ENCODE measurements around the gene CDK6.

Gene CDK6

GRCh38 chr7:92563345-92563744, 273.0 kb downstream of the CDK6 start:
- no peak for DNase-seq

GRCh38 chr7:92560602-92561001, 275.8 kb downstream of the CDK6 start:
- DNase-seq, result no peak

- DNase-seq, result peak in 1 of 3 experiments; percentile 1
Measured at GRCh38 chr7:92557808-92558362, 278.5 kb downstream of the CDK6 start.

GRCh38 chr7:92557249-92557648, 279.1 kb downstream of the CDK6 start:
- DNase-seq, result no peak
